H9 (cell line): Measurements from ENCODE around the gene UQCR11. TPM values are rescaled to one million over a fixed set of nuclear protein-coding genes. Genes with fewer than 3 reads are reported as not detected.

Source experiments
- DNase-seq: peaks from one replicate; pipeline ENCODE4 v3.0.0-alpha.2; 2017
- H2AFZ ChIP-seq: one replicate; pipeline ENCODE4 v1.6.1; 2013; ENCODE audit warnings: mild to moderate bottlenecking, low read length, control low read depth, moderate library complexity
- H2AK5ac ChIP-seq: 2 replicates; pipeline ENCODE4 v1.6.1; 2013; ENCODE audit warnings: low read length, control low read depth, mixed read lengths; ENCODE audit not compliant: insufficient read length
- H2BK120ac ChIP-seq: one replicate; pipeline ENCODE4 v1.6.1; 2013; ENCODE audit warnings: low read depth, mild to moderate bottlenecking, low read length, control low read depth, inconsistent platforms; ENCODE audit not compliant: poor library complexity, severe bottlenecking
- H2BK12ac ChIP-seq: 2 replicates; pipeline ENCODE4 v1.6.1; 2013; ENCODE audit warnings: low read length, control low read depth, mixed read lengths, low read depth; ENCODE audit not compliant: insufficient read length
- H2BK15ac ChIP-seq: 2 replicates; pipeline ENCODE4 v1.6.1; 2013; ENCODE audit warnings: low read depth, low read length, control low read depth
- H2BK20ac ChIP-seq: one replicate; pipeline ENCODE4 v1.6.1; 2013; ENCODE audit warnings: low read depth, mild to moderate bottlenecking, low read length, control low read depth, inconsistent platforms; ENCODE audit not compliant: poor library complexity, severe bottlenecking
- H2BK5ac ChIP-seq: 2 replicates; pipeline ENCODE4 v1.6.1; 2013; ENCODE audit warnings: low read length, control low read depth, mixed read lengths; ENCODE audit not compliant: insufficient read length
- H3K14ac ChIP-seq: 2 replicates; pipeline ENCODE4 v1.6.1; 2013; ENCODE audit warnings: low read length, control low read depth; ENCODE audit not compliant: insufficient read depth
- H3K18ac ChIP-seq: 2 replicates; pipeline ENCODE4 v1.6.1; 2013; ENCODE audit warnings: low read depth, mild to moderate bottlenecking, mixed read lengths, low read length, control low read depth; ENCODE audit not compliant: insufficient read length
- H3K23ac ChIP-seq: 2 replicates; pipeline ENCODE4 v1.6.1; 2013; ENCODE audit warnings: low read length, control low read depth, mixed read lengths, low read depth; ENCODE audit not compliant: insufficient read length
- H3K23me2 ChIP-seq: 2 replicates; pipeline ENCODE4 v1.6.1; 2013; ENCODE audit warnings: low read depth, mild to moderate bottlenecking, mixed read lengths, low read length, control low read depth; ENCODE audit not compliant: insufficient read length, poor library complexity, severe bottlenecking
- H3K27ac ChIP-seq: 2 replicates; pipeline ENCODE4 v1.5.1; 2013; ENCODE audit warnings: low read length, control low read depth, mixed read lengths, low read depth; ENCODE audit not compliant: insufficient read length
- H3K27me3 ChIP-seq: 2 replicates; pipeline ENCODE4 v1.6.1; 2013; ENCODE audit warnings: low read length, control low read depth, inconsistent platforms; ENCODE audit not compliant: insufficient read depth
- H3K4ac ChIP-seq: 2 replicates; pipeline ENCODE4 v1.6.1; 2013; ENCODE audit warnings: low read depth, mild to moderate bottlenecking, control low read depth, inconsistent platforms, low read length, moderate library complexity
- H3K4me1 ChIP-seq: 2 replicates; pipeline ENCODE4 v1.6.1; 2013; ENCODE audit warnings: low read length, control low read depth, inconsistent platforms; ENCODE audit not compliant: insufficient read depth
- H3K4me2 ChIP-seq: 2 replicates; pipeline ENCODE4 v1.6.1; 2013; ENCODE audit warnings: low read length, control low read depth, mixed read lengths; ENCODE audit not compliant: insufficient read length, insufficient read depth
- H3K56ac ChIP-seq: 2 replicates; pipeline ENCODE4 v1.6.1; 2013; ENCODE audit warnings: low read depth, mild to moderate bottlenecking, mixed read lengths, low read length, control low read depth; ENCODE audit not compliant: insufficient read length
- H3K79me1 ChIP-seq: 2 replicates; pipeline ENCODE4 v1.6.1; 2013; ENCODE audit warnings: low read depth, mild to moderate bottlenecking, moderate library complexity, low read length, control low read depth, inconsistent platforms; ENCODE audit not compliant: insufficient read depth, poor library complexity, severe bottlenecking
- H3K79me2 ChIP-seq: 2 replicates; pipeline ENCODE4 v1.6.1; 2013; ENCODE audit warnings: low read length, control low read depth, inconsistent platforms; ENCODE audit not compliant: insufficient read depth
- H3K9ac ChIP-seq: 2 replicates; pipeline ENCODE4 v1.6.1; 2013; ENCODE audit warnings: low read length, control low read depth, mixed read lengths; ENCODE audit not compliant: insufficient read length; ENCODE audit errors: extremely low read depth
- H3K9me3 ChIP-seq: one replicate; pipeline ENCODE4 v1.6.1; 2013; ENCODE audit warnings: low read depth, low read length, inconsistent platforms; ENCODE audit not compliant: control insufficient read depth
- H3T11ph ChIP-seq: one replicate; pipeline ENCODE4 v1.6.1; 2013; ENCODE audit warnings: mild to moderate bottlenecking, low read length, control low read depth, inconsistent platforms
- H4K20me1 ChIP-seq: one replicate; pipeline ENCODE4 v1.6.1; 2013; ENCODE audit not compliant: control insufficient read depth, insufficient read length, insufficient read depth
- H4K5ac ChIP-seq: 2 replicates; pipeline ENCODE4 v1.6.1; 2013; ENCODE audit warnings: low read depth, mild to moderate bottlenecking, mixed read lengths, low read length, control low read depth; ENCODE audit not compliant: insufficient read length
- H4K8ac ChIP-seq: replicated peaks from 2 replicates; pipeline ENCODE4 v1.6.1; 2013; ENCODE audit warnings: low read length, control low read depth, mixed read lengths, low read depth; ENCODE audit not compliant: insufficient read length
- H4K91ac ChIP-seq: 2 replicates; pipeline ENCODE4 v1.6.1; 2013; ENCODE audit warnings: low read depth, mild to moderate bottlenecking, moderate library complexity, mixed read lengths, low read length, control low read depth; ENCODE audit not compliant: insufficient read length
- H3K27ac Mint-ChIP-seq, 3 experiments: 2 replicates in 2 of 3; 3 replicates in 1 of 3; pipeline ENCODE4 v1.8.0; 2020 to 2021; ENCODE audit warnings: mixed read lengths in 3 of 3, mild to moderate bottlenecking in 1 of 3, moderate library complexity in 1 of 3
- H3K27me3 Mint-ChIP-seq: 2 replicates; pipeline ENCODE4 v1.8.0; 2021; ENCODE audit warnings: low read depth, mild to moderate bottlenecking, moderate library complexity, mixed read lengths
- H3K36me3 Mint-ChIP-seq, 3 experiments: 2 replicates in 2 of 3; 3 replicates in 1 of 3; pipeline ENCODE4 v1.8.0; 2020 to 2021; ENCODE audit warnings: low read depth in 3 of 3, mixed read lengths in 3 of 3; ENCODE audit not compliant: insufficient read depth in 1 of 3
- H3K4me1 Mint-ChIP-seq, 2 experiments: 2 replicates each; pipeline ENCODE4 v1.8.0; 2020; ENCODE audit warnings: mixed read lengths in 2 of 2
- H3K4me3 Mint-ChIP-seq, 2 experiments: 2 replicates in 1 of 2; 3 replicates in 1 of 2; pipeline ENCODE4 v1.8.0; 2020 to 2021; ENCODE audit warnings: mild to moderate bottlenecking in 2 of 2, mixed read lengths in 2 of 2, moderate library complexity in 1 of 2
- H3K9me3 Mint-ChIP-seq, 2 experiments: 2 replicates in 1 of 2; 3 replicates in 1 of 2; pipeline ENCODE4 v1.8.0; 2020; ENCODE audit warnings: mild to moderate bottlenecking in 2 of 2, mixed read lengths in 2 of 2, moderate library complexity in 1 of 2
- CTCF ChIP-seq: fragments of 200-600 bp; sonication (generic); conservative IDR thresholded peaks from 3 replicates; pipeline ENCODE4 v1.8.0; 2021; ENCODE audit warnings: antibody characterized with exemption, mild to moderate bottlenecking
- WGBS: extraction: QIAGEN DNeasy Blood & Tissue Kit; methylation state at CpG from one replicate; pipeline ENCODE4 v1.1.7; 2013; ENCODE audit warnings: missing lambda C conversion rate, low lambda C conversion rate, mixed read lengths; ENCODE audit not compliant: insufficient read length; ENCODE audit errors: extremely low coverage; 5-methylcytosine and 5-hydroxymethylcytosine counted together
- total RNA-seq: library from RNA; stranded (reverse); gene quantifications from 2 replicates; pipeline ENCODE4 v1.2.1, GENCODE V29; 2021

UQCR11 gene
- total RNA-seq, 1 experiment from 2014 or later: 174 TPM

- H3K27me3 Mint-ChIP-seq: no peaks in the 10 kb centered on the region
- no peak overlapping the region for H3K56ac ChIP-seq
- no peak overlapping the region for H3T11ph ChIP-seq
- H3K9ac ChIP-seq: no peak overlapping the region
- peaks cover 5 to 10% of the 10 kb centered on the region in 2 experiments for H3K4me1 Mint-ChIP-seq
- H3K18ac ChIP-seq: no peak overlapping the region
- H3K27ac Mint-ChIP-seq: no peak overlapping the region; a peak in 1 of 7 replicates
- no peak overlapping the region for H2BK5ac ChIP-seq
- H2AK5ac ChIP-seq: no peak overlapping the region
- no peaks in the 10 kb centered on the region for H3K27me3 ChIP-seq
- H4K8ac ChIP-seq: no peak overlapping the region
- no peaks in the 10 kb centered on the region for H3K23me2 ChIP-seq
- no peaks in the 10 kb centered on the region for H3K9me3 ChIP-seq
- no peak overlapping the region for H3K14ac ChIP-seq
- no peak overlapping the region for H3K4ac ChIP-seq
- no peaks in the 10 kb centered on the region for H3K4me1 ChIP-seq
- no peak overlapping the region for H4K91ac ChIP-seq
- no peak overlapping the region for H2AFZ ChIP-seq
- no peak for TF ChIP-seq CTCF
- H3K23ac ChIP-seq: no peak overlapping the region
- H3K36me3 Mint-ChIP-seq: peaks cover 16 to 44% (median 41%) of the 10 kb centered on the region in 3 experiments; a peak in 6 of 7 replicates
- H3K4me2 ChIP-seq: no peak overlapping the region
- WGBS: no CpG with 5 or more reads among the region's 17 CpGs
- DNase-seq: no peak
- H3K9me3 Mint-ChIP-seq: no peaks in the 10 kb centered on the region
- H2BK12ac ChIP-seq: no peak overlapping the region
- no peak overlapping the region for H2BK15ac ChIP-seq
- H3K79me1 ChIP-seq: peaks cover 4% of the 10 kb centered on the region
- H2BK120ac ChIP-seq: no peak overlapping the region
- no peak overlapping the region for H3K4me3 Mint-ChIP-seq
- no peaks in the 10 kb centered on the region for H4K20me1 ChIP-seq
- H3K79me2 ChIP-seq: no peaks in the 10 kb centered on the region
- H4K5ac ChIP-seq: no peak overlapping the region
- H2BK20ac ChIP-seq: no peak overlapping the region
- H3K27ac ChIP-seq: no peak overlapping the region
Observed at GRCh38 chr19:1627194-1627593, 21.9 kb upstream of the UQCR11 start.
